Stimulated activated CD4-positive, alpha-beta T cell treated with anti-CD3 and anti-CD28 coated beads, Interleukin-1b, Interleukin-23, amount 100 ng/mL, for 48 hours (primary cell): ENCODE results near the gene TTC13.
"Not testable (repeated sequence)": the region's sequence is repeated elsewhere in the genome, so short reads cannot be mapped to it uniquely, and the experiment has no call there.

Source experiments
- DNase-seq: peaks from one replicate; pipeline ENCODE4 v3.0.0-alpha.2; 2020

Gene TTC13

GRCh38 chr1:230986976-230987375 is 8.3 kb upstream of the TTC13 start:
- no peak for DNase-seq

- no peak for DNase-seq
Observed at GRCh38 chr1:230985711-230986110, 7.0 kb upstream of the TTC13 start.

GRCh38 chr1:230984622-230985515 is 6.2 kb upstream of the TTC13 start:
- not testable (repeated sequence) for DNase-seq

- DNase-seq, result no peak
Observed at GRCh38 chr1:230983811-230984210, 5.2 kb upstream of the TTC13 start.

- DNase-seq, result no peak
Observed at GRCh38 chr1:230982696-230983095, 4.0 kb upstream of the TTC13 start.

- no peak for DNase-seq
Observed at GRCh38 chr1:230979952-230980351, 1.3 kb upstream of the TTC13 start.

GRCh38 chr1:230979389-230979716 is 692 bp upstream of the TTC13 start:
- DNase-seq, result no peak

- peak; percentile 26 for DNase-seq
Observed at GRCh38 chr1:230977761-230978490, 735 bp downstream of the TTC13 start.

- DNase-seq, result peak; percentile 15
Observed at GRCh38 chr1:230976825-230977747, 1.6 kb downstream of the TTC13 start.

GRCh38 chr1:230976360-230976759 is 2.3 kb downstream of the TTC13 start:
- DNase-seq, result no peak

GRCh38 chr1:230975636-230976035 is 3.0 kb downstream of the TTC13 start:
- DNase-seq, result no peak

- peak; percentile 68 for DNase-seq
Observed at GRCh38 chr1:230972855-230973271, 5.8 kb downstream of the TTC13 start.

GRCh38 chr1:230971771-230972170 is 6.9 kb downstream of the TTC13 start:
- DNase-seq, result no peak

GRCh38 chr1:230970432-230970831 is 8.2 kb downstream of the TTC13 start:
- DNase-seq, result no peak

GRCh38 chr1:230966358-230966873 is 12.2 kb downstream of the TTC13 start:
- DNase-seq, result no peak

- DNase-seq, result no peak
Observed at GRCh38 chr1:230965535-230965934, 13.1 kb downstream of the TTC13 start.

- no peak for DNase-seq
Observed at GRCh38 chr1:230964896-230965295, 13.8 kb downstream of the TTC13 start.

GRCh38 chr1:230958370-230958769 is 20.3 kb downstream of the TTC13 start:
- DNase-seq, result no peak

GRCh38 chr1:230957580-230957989 is 21.1 kb downstream of the TTC13 start:
- DNase-seq, result no peak

- DNase-seq, result no peak
Observed at GRCh38 chr1:230950404-230950803, 28.3 kb downstream of the TTC13 start.

- no peak for DNase-seq
Observed at GRCh38 chr1:230948903-230949302, 29.8 kb downstream of the TTC13 start.

GRCh38 chr1:230948301-230948700 is 30.4 kb downstream of the TTC13 start:
- no peak for DNase-seq

GRCh38 chr1:230943048-230943593 is 35.5 kb downstream of the TTC13 start:
- no peak for DNase-seq
